CD4-positive, alpha-beta memory T cell (primary cell): ENCODE data around the gene MAFB. TPM values are rescaled to one million over a fixed set of nuclear protein-coding genes. Genes with fewer than 3 reads are reported as not detected.

ENCODE experiments used
- CTCF ChIA-PET: fragments of 350-600 bp; sonication (Branson Sonifier 250); formaldehyde crosslinking; loops from one replicate; lab custom pipeline; 2021; ENCODE audit warnings: inconsistent platforms; ENCODE audit not compliant: partially characterized antibody; lab: Charles Lee
- POLR2A ChIA-PET: fragments of 350-600 bp; sonication (Branson Sonifier 250); formaldehyde crosslinking; loops from one replicate; lab custom pipeline; 2021; ENCODE audit not compliant: partially characterized antibody; lab: Charles Lee
- DNase-seq, 5 donors: peaks; one replicate each; pipeline versions ENCODE4 v3.0.0 to v3.0.0-alpha.2; 2020 to 2022; ENCODE audit warnings: mixed read lengths in 1 of 5
- H3K27ac ChIP-seq: one replicate; pipeline ENCODE4 v1.7.0; 2013; ENCODE audit warnings: low read depth, low read length
- H3K27me3 ChIP-seq: 2 replicates; pipeline ENCODE4 v1.7.0; 2013; ENCODE audit warnings: mild to moderate bottlenecking, low read length, moderate library complexity; ENCODE audit not compliant: insufficient read depth
- H3K36me3 ChIP-seq: 2 replicates; pipeline ENCODE4 v1.7.0; 2013; ENCODE audit warnings: mild to moderate bottlenecking, low read length, moderate library complexity; ENCODE audit not compliant: insufficient read depth
- H3K4me1 ChIP-seq: 2 replicates; pipeline ENCODE4 v1.7.0; 2013; ENCODE audit warnings: mild to moderate bottlenecking, low read length, moderate library complexity; ENCODE audit not compliant: insufficient read depth
- H3K4me3 ChIP-seq, 2 donors: one replicate each; pipeline ENCODE4 v1.7.0; 2013; ENCODE audit warnings: low read length in 2 of 2, mild to moderate bottlenecking in 1 of 2
- H3K9me3 ChIP-seq, 2 donors: one replicate each; pipeline ENCODE4 v1.7.0; 2013; ENCODE audit warnings: low read length in 2 of 2, control low read depth in 1 of 2; ENCODE audit not compliant: control insufficient read depth in 1 of 2
- H3K27ac Mint-ChIP-seq, 7 donors: one replicate each; pipeline ENCODE4 v1.8.0; 2020 to 2021; ENCODE audit warnings: mixed read lengths in 7 of 7, mild to moderate bottlenecking in 6 of 7, inconsistent platforms in 3 of 7, moderate library complexity in 3 of 7
- H3K27me3 Mint-ChIP-seq, 2 donors: one replicate each; pipeline ENCODE4 v1.8.0; 2020 to 2021; ENCODE audit warnings: mixed read lengths in 2 of 2
- H3K36me3 Mint-ChIP-seq, 2 donors: one replicate each; pipeline ENCODE4 v1.8.0; 2020 to 2021; ENCODE audit warnings: mixed read lengths in 2 of 2, inconsistent platforms in 1 of 2, mild to moderate bottlenecking in 1 of 2
- H3K4me1 Mint-ChIP-seq, 4 donors: one replicate each; pipeline ENCODE4 v1.8.0; 2020 to 2021; ENCODE audit warnings: mixed read lengths in 4 of 4, mild to moderate bottlenecking in 1 of 4
- H3K4me3 Mint-ChIP-seq, 8 donors: one replicate each; pipeline ENCODE4 v1.8.0; 2020 to 2021; ENCODE audit warnings: mixed read lengths in 8 of 8, mild to moderate bottlenecking in 7 of 8, moderate library complexity in 6 of 8, inconsistent platforms in 3 of 8
- H3K9me3 Mint-ChIP-seq, 8 donors: one replicate each; pipeline ENCODE4 v1.8.0; 2020 to 2021; ENCODE audit warnings: mixed read lengths in 8 of 8, mild to moderate bottlenecking in 5 of 8, inconsistent platforms in 3 of 8, moderate library complexity in 1 of 8
- intact Hi-C: fragments of 100-400 bp; cut with micrococcal nuclease; formaldehyde crosslinking; loops from one replicate; pipeline ENCODE4 v1.15.1; 2023
- polyA plus RNA-seq, 2 donors: library from polyadenylated mRNA; unstranded; fragments of 300-500 nt; fragmentation: Illumina TruSeq; gene quantifications; one replicate each; pipeline ENCODE4 v1.2.3, GENCODE V29; 2021
- total RNA-seq, 2 experiments: library from RNA; stranded (reverse); gene quantifications; one replicate each; pipeline ENCODE4 v1.2.3, GENCODE V29; 2021

Gene MAFB
- total and polyA plus RNA-seq, 4 experiments from 2014 or later: 0.07 to 2.6 (median 2.2) TPM; not detected in 1

- Mint-ChIP-seq H3K36me3 (no peaks in the 10 kb centered on the region), H3K27ac (no peak overlapping the region), H3K4me1 (no peaks in the 10 kb centered on the region), H3K27me3 (peaks cover 5 to 12% of the 10 kb centered on the region in 2 donors), H3K9me3 (no peaks in the 10 kb centered on the region), H3K4me3 (no peak overlapping the region)
- no peaks in the 10 kb centered on the region for H3K9me3 ChIP-seq
- ChIA-PET POLR2A (no interaction called here), CTCF (no interaction called here)
- H3K27me3 ChIP-seq: no peaks in the 10 kb centered on the region
- intact Hi-C loops: no loop called here
- H3K27ac ChIP-seq: no peak overlapping the region
- no peaks in the 10 kb centered on the region for H3K4me1 ChIP-seq
- no peak overlapping the region for H3K4me3 ChIP-seq
- DNase-seq: no peak
- no peaks in the 10 kb centered on the region for H3K36me3 ChIP-seq
Observed at GRCh38 chr20:40658509-40658908, 30.5 kb downstream of the MAFB start.

- ChIA-PET CTCF (no interaction called here), POLR2A (no interaction called here)
- intact Hi-C loops: no loop called here
- no peak for DNase-seq
- H3K36me3 ChIP-seq: no peaks in the 10 kb centered on the region
- H3K9me3 ChIP-seq: no peaks in the 10 kb centered on the region
- H3K36me3 Mint-ChIP-seq: no peaks in the 10 kb centered on the region
- no peak overlapping the region for H3K27ac ChIP-seq
- no peak overlapping the region for H3K27ac Mint-ChIP-seq
- no peaks in the 10 kb centered on the region for H3K9me3 Mint-ChIP-seq
- H3K4me3 Mint-ChIP-seq: no peak overlapping the region
- H3K4me1 ChIP-seq: no peaks in the 10 kb centered on the region
- H3K27me3 ChIP-seq: no peaks in the 10 kb centered on the region
- no peak overlapping the region for H3K4me3 ChIP-seq
- no peaks in the 10 kb centered on the region for H3K4me1 Mint-ChIP-seq
- peaks cover 5 to 11% of the 10 kb centered on the region in 2 donors for H3K27me3 Mint-ChIP-seq
Observed at GRCh38 chr20:40657526-40657925, 31.5 kb downstream of the MAFB start.

- intact Hi-C loops: no loop called here
- Histone ChIP-seq H3K9me3 (no peaks in the 10 kb centered on the region), H3K4me3 (no peak overlapping the region), H3K27ac (no peak overlapping the region), H3K4me1 (no peaks in the 10 kb centered on the region), H3K36me3 (no peaks in the 10 kb centered on the region), H3K27me3 (no peaks in the 10 kb centered on the region)
- H3K4me3 Mint-ChIP-seq: no peak overlapping the region
- H3K27ac Mint-ChIP-seq: no peak overlapping the region
- no peaks in the 10 kb centered on the region for H3K4me1 Mint-ChIP-seq
- CTCF ChIA-PET: no interaction called here
- DNase-seq: no peak
- POLR2A ChIA-PET: no interaction called here
- peaks cover 0 to 2% (median 0%) of the 10 kb centered on the region in 8 donors for H3K9me3 Mint-ChIP-seq
- peaks cover 5 to 11% of the 10 kb centered on the region in 2 donors for H3K27me3 Mint-ChIP-seq
- H3K36me3 Mint-ChIP-seq: no peaks in the 10 kb centered on the region
Observed at GRCh38 chr20:40655451-40655850, 33.6 kb downstream of the MAFB start.

- Histone ChIP-seq H3K27me3 (no peaks in the 10 kb centered on the region), H3K36me3 (no peaks in the 10 kb centered on the region), H3K27ac (no peak overlapping the region), H3K4me3 (no peak overlapping the region), H3K4me1 (no peaks in the 10 kb centered on the region), H3K9me3 (no peaks in the 10 kb centered on the region)
- Mint-ChIP-seq H3K27me3 (peaks cover 5 to 11% of the 10 kb centered on the region in 2 donors), H3K9me3 (peaks cover 0 to 4% (median 0%) of the 10 kb centered on the region in 8 donors), H3K4me1 (no peaks in the 10 kb centered on the region), H3K36me3 (no peaks in the 10 kb centered on the region), H3K27ac (no peak overlapping the region), H3K4me3 (no peak overlapping the region)
- POLR2A ChIA-PET: no interaction called here
- CTCF ChIA-PET: no interaction called here
- intact Hi-C loops: no loop called here
- no peak for DNase-seq
Observed at GRCh38 chr20:40654876-40655275, 34.2 kb downstream of the MAFB start.

DNA sequence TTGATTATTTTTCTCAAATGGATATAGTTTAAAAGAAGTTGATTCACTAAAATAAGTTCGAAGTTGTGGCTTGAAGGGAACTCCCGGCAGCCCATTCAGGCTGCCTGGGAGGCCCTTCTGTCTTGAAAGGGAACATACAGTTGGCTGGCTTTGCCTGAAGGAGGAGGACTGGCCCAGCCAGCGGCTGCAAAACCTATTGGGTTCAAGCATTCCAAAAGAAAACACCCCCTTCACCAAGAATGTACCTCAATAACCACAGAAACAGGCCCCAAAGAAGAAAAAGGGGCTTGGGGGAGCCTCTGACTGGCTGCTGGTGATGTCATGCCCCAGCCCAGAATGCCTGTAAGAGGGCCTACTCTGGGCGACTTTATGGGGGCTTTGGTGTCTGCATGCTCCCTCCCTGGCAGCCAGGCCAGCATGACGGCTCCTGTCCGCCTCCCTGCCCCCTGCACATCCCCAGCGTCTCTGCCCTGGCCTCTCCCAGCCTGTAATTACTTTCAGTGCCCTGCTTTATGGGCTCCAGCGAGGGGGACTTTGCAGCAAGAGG lies 36.5 kb downstream of the MAFB start:
- Mint-ChIP-seq H3K27me3 (peaks cover 4 to 13% of the 10 kb centered on the region in 2 donors), H3K9me3 (peaks cover 0 to 4% (median 0%) of the 10 kb centered on the region in 8 donors), H3K36me3 (no peaks in the 10 kb centered on the region), H3K4me3 (no peak overlapping the region), H3K4me1 (no peaks in the 10 kb centered on the region), H3K27ac (no peak overlapping the region)
- Histone ChIP-seq H3K9me3 (no peaks in the 10 kb centered on the region), H3K4me1 (no peaks in the 10 kb centered on the region), H3K27me3 (no peaks in the 10 kb centered on the region), H3K27ac (no peak overlapping the region), H3K4me3 (no peak overlapping the region), H3K36me3 (no peaks in the 10 kb centered on the region)
- CTCF ChIA-PET: no interaction called here
- DNase-seq: no peak
- intact Hi-C loops: no loop called here
- POLR2A ChIA-PET: no interaction called here

DNA sequence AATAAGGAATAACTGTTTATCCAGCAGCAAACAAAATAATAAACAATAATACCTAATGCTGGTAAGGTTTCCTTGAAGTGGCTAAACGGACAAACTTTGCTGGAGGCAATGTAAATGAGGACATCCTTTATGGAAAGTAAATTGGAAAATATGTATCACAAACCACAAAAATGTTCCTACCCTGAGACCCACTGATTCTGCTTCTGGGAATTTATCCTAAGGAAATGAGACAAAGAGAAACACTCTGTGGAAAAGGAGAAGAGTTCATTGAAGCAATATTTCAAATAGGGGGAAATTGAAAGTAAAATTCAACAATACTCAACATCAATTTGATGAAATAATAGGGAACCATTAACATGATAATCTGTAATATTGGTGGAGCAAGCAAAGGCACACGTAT lies 37.9 kb downstream of the MAFB start:
- H3K9me3 Mint-ChIP-seq: peaks cover 0 to 4% (median 0%) of the 10 kb centered on the region in 8 donors
- Histone ChIP-seq H3K27me3 (no peaks in the 10 kb centered on the region), H3K4me3 (no peak overlapping the region), H3K9me3 (no peaks in the 10 kb centered on the region), H3K4me1 (no peaks in the 10 kb centered on the region), H3K27ac (no peak overlapping the region), H3K36me3 (no peaks in the 10 kb centered on the region)
- peaks cover 6 to 16% of the 10 kb centered on the region in 2 donors for H3K27me3 Mint-ChIP-seq
- ChIA-PET CTCF (no interaction called here), POLR2A (no interaction called here)
- no peaks in the 10 kb centered on the region for H3K36me3 Mint-ChIP-seq
- no peak overlapping the region for H3K27ac Mint-ChIP-seq
- DNase-seq: no peak
- no peaks in the 10 kb centered on the region for H3K4me1 Mint-ChIP-seq
- H3K4me3 Mint-ChIP-seq: no peak overlapping the region
- intact Hi-C loops: no loop called here

DNA sequence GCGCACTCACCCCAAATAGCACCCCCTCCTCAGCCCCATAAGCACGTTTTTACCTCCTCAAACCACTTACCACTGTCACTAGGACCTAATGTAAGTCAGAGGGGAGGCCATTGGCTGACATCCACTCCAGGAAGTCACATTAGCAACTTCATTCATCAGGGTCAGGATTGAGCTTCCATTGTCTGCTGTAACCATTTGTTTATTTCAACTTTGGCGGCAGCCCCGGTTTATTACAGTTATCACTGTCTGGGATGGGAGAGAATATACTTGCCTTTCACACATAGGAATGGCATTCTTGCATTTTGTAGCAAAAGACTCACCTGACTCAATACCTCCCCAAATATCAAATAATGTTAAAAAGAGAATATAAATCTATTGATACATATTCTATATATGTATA lies 38.3 kb downstream of the MAFB start:
- POLR2A ChIA-PET: no interaction called here
- intact Hi-C loops: no loop called here
- Mint-ChIP-seq H3K27ac (no peak overlapping the region), H3K4me1 (no peaks in the 10 kb centered on the region), H3K27me3 (peaks cover 6 to 16% of the 10 kb centered on the region in 2 donors), H3K36me3 (no peaks in the 10 kb centered on the region), H3K4me3 (no peak overlapping the region), H3K9me3 (peaks cover 0 to 5% (median 0%) of the 10 kb centered on the region in 8 donors)
- CTCF ChIA-PET: no interaction called here
- DNase-seq: no peak
- H3K27me3 ChIP-seq: no peaks in the 10 kb centered on the region
- H3K4me1 ChIP-seq: no peaks in the 10 kb centered on the region
- H3K27ac ChIP-seq: no peak overlapping the region
- H3K4me3 ChIP-seq: no peak overlapping the region
- H3K36me3 ChIP-seq: no peaks in the 10 kb centered on the region
- no peaks in the 10 kb centered on the region for H3K9me3 ChIP-seq
